AG09319 (cell line): ENCODE measurements around the gene ZBTB38.
A peak's percentile ranks its signal among the peaks of the same experiment; 100 is the strongest.

Source experiments
- DNase-seq: peaks from one replicate; pipeline ENCODE4 v3.0.0-alpha.2; 2010; ENCODE audit warnings: low read depth; ENCODE audit errors: extremely low read depth
- TF ChIP-seq, protein P1 (sequence below): IDR thresholded peaks from 2 replicates; pipeline ENCODE4 v1.5.1; 2011; ENCODE audit warnings: low read depth, mild to moderate bottlenecking, inconsistent platforms, low read length, moderate library complexity

ZBTB38 gene

GRCh38 chr3:141368925-141369794 is 856 bp downstream of the ZBTB38 start:
- TF ChIP-seq, protein P1, sequence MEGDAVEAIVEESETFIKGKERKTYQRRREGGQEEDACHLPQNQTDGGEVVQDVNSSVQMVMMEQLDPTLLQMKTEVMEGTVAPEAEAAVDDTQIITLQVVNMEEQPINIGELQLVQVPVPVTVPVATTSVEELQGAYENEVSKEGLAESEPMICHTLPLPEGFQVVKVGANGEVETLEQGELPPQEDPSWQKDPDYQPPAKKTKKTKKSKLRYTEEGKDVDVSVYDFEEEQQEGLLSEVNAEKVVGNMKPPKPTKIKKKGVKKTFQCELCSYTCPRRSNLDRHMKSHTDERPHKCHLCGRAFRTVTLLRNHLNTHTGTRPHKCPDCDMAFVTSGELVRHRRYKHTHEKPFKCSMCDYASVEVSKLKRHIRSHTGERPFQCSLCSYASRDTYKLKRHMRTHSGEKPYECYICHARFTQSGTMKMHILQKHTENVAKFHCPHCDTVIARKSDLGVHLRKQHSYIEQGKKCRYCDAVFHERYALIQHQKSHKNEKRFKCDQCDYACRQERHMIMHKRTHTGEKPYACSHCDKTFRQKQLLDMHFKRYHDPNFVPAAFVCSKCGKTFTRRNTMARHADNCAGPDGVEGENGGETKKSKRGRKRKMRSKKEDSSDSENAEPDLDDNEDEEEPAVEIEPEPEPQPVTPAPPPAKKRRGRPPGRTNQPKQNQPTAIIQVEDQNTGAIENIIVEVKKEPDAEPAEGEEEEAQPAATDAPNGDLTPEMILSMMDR: no peak
- DNase-seq: no peak

- TF ChIP-seq, protein P1: 0 out of 2 replicates have a peak, but pooled peaks have one; percentile 1
- no peak for DNase-seq
Observed at GRCh38 chr3:141370065-141370533, 1.8 kb downstream of the ZBTB38 start.

DNA sequence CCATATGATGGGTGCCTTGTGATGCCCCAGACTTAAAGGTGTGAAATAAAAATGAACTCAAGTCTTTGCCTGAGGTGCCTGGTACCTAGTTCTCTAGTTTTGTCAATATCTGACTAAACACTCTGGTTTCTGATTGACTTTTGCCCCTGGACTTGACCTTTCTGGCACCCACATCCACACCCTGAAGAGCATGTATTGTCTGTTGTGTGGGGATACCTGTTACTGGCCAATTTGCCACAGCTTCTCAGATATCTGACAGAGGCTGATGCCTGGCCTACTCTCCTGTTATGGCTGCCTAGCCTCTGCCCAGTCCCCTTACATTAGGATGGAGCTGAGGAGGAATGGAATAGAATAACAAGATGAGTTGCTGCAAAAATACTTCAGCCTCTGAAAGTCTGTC is 3.6 kb downstream of the ZBTB38 start:
- no peak for DNase-seq
- TF ChIP-seq, protein P1: no peak

GRCh38 chr3:141372656-141373055 is 4.4 kb downstream of the ZBTB38 start:
- TF ChIP-seq, protein P1: no peak
- no peak for DNase-seq

DNA sequence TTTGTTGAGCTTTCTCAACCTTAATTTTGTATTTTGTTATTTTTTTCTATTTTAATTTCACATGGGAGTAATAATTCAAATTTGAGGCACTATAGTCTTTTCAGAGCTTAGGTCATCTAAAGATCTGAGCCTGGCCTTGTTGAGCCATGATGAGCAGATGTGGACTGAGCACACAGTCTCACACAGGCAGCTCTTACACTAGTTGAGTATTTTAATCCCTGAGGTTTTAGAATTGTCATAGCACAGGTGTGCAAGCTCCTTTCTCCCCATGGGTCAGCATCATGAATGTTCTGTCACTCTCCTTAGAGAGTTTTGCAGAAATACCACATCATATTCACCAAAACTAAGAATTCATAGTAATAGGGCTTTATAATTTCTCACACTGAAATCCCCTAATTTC is 4.9 kb downstream of the ZBTB38 start:
- TF ChIP-seq, protein P1: no peak
- DNase-seq: no peak

DNA sequence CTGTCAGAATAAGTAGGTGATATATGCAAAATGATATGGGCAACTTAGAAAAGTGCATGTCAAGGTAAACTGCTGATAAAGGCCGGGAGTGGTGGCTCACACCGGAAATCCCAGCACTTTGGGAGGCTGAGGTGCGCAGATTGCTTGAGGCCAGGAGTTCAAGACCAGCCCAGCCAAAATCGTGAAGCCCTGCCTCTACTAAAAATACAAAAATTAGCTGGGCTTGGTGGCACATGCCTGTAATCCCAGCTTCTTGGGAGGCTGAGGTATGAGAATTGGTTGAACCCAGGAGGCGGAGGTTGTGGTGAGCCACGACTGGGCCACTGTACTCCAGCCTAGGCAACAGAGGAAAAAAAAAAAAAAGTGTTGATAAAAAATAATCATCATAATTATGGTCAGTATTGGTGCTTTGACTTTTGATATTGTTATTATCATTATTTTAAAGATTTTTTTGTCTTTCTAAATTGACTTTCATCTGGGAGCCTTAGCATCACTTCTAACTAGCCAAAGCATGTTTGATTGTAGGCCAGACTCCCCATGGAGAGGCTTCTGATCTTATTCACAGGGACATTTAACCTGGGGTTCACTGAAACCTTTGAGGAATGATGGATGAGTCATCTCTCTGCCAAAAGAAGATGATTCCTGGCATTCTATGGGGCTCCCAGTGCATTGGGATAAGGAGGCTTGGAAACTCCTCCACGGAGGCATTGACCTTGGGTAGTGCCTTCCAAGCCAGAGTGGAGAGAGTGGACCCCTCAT is 5.6 kb downstream of the ZBTB38 start:
- no peak for DNase-seq
- TF ChIP-seq, protein P1: no peak
